Caco-2 (cell line): Measurements from ENCODE around the gene AP1AR. TPM values are rescaled to one million over a fixed set of nuclear protein-coding genes. Genes with fewer than 3 reads are reported as not detected.
A peak's percentile ranks its signal among the peaks of the same experiment; 100 is the strongest.

Experiments used
- BruUV-seq: library from RNA; stranded (reverse); fragments of 400-500 nt; replicated peaks from 2 replicates; lab custom pipeline; 2021; lab: Mats Ljungman, UMichigan
- CTCF ChIA-PET: fragments of 300-600 bp; sonication (Branson Sonifier 250); formaldehyde crosslinking; loops from one replicate; lab custom pipeline; 2022; ENCODE audit warnings: antibody characterized with exemption; lab: Charles Lee
- POLR2A ChIA-PET: fragments of 300-600 bp; sonication (Branson Sonifier 250); formaldehyde crosslinking; loops from one replicate; lab custom pipeline; 2022; ENCODE audit warnings: antibody characterized with exemption; lab: Charles Lee
- DNase-seq, 2 experiments: peaks; one replicate each; pipeline versions ENCODE4 v3.0.0 to v3.0.0-alpha.2; 2020 to 2022
- H3K27me3 ChIP-seq: replicated peaks from 2 replicates; pipeline ENCODE4 v1.6.0; 2011; ENCODE audit warnings: low read length; ENCODE audit not compliant: control insufficient read depth, insufficient read depth
- H3K36me3 ChIP-seq: 2 replicates; pipeline ENCODE4 v1.5.1; 2011; ENCODE audit warnings: low read length; ENCODE audit not compliant: control insufficient read depth, insufficient read depth
- H3K4me1 ChIP-seq: fragments of 250-450 bp; sonication (Bioruptor Pico); 2 replicates; pipeline ENCODE4 v1.5.1; 2020; ENCODE audit warnings: mild to moderate bottlenecking
- H3K4me3 ChIP-seq: 2 replicates; pipeline ENCODE4 v1.5.1; 2011; ENCODE audit warnings: low read depth, mild to moderate bottlenecking, control low read depth, low read length
- H3K9me3 ChIP-seq: fragments of 250-450 bp; sonication (Bioruptor Pico); 2 replicates; pipeline ENCODE4 v1.5.1; 2020; ENCODE audit warnings: mild to moderate bottlenecking, moderate library complexity
- H3K27ac Mint-ChIP-seq: one replicate; pipeline ENCODE4 v1.8.0; 2022; ENCODE audit warnings: mixed read lengths; ENCODE audit not compliant: unreplicated experiment
- H3K27me3 Mint-ChIP-seq: one replicate; pipeline ENCODE4 v1.8.0; 2022; ENCODE audit warnings: mixed read lengths; ENCODE audit not compliant: insufficient read depth, unreplicated experiment
- H3K36me3 Mint-ChIP-seq: one replicate; pipeline ENCODE4 v1.8.0; 2022; ENCODE audit warnings: mild to moderate bottlenecking, mixed read lengths; ENCODE audit not compliant: insufficient read depth, unreplicated experiment
- H3K4me1 Mint-ChIP-seq: one replicate; pipeline ENCODE4 v1.8.0; 2022; ENCODE audit warnings: low read depth, mixed read lengths; ENCODE audit not compliant: unreplicated experiment
- H3K4me3 Mint-ChIP-seq: one replicate; pipeline ENCODE4 v1.8.0; 2022; ENCODE audit warnings: mild to moderate bottlenecking, moderate library complexity, mixed read lengths; ENCODE audit not compliant: unreplicated experiment
- H3K9me3 Mint-ChIP-seq: one replicate; pipeline ENCODE4 v1.8.0; 2022; ENCODE audit warnings: mixed read lengths; ENCODE audit not compliant: unreplicated experiment
- intact Hi-C: fragments of 100-400 bp; cut with micrococcal nuclease; formaldehyde crosslinking; loops from one replicate; pipeline ENCODE4 v1.10.0; 2022; ENCODE audit not compliant: unreplicated experiment
- total RNA-seq: library from RNA; stranded (reverse); gene quantifications from 2 replicates; pipeline ENCODE4 v1.2.3, GENCODE V29; 2022
- TF ChIP-seq, protein P1 (sequence below), 2 experiments: fragments of 200-600 bp in 1 of 2; IDR thresholded peaks; 1 replicate in 1 of 2; 2 replicates in 1 of 2; pipeline versions ENCODE4 v1.5.1 to v1.8.0; 2011 to 2022; ENCODE audit warnings: antibody characterized with exemption in 1 of 2, control low read depth in 1 of 2, inconsistent platforms in 1 of 2, low read depth in 1 of 2, low read length in 1 of 2, mild to moderate bottlenecking in 1 of 2, moderate library complexity in 1 of 2; ENCODE audit not compliant: insufficient read depth in 1 of 2, severe bottlenecking in 1 of 2, unreplicated experiment in 1 of 2

The AP1AR gene
- total RNA-seq, 1 experiment from 2014 or later: 24.0 TPM

DNA sequence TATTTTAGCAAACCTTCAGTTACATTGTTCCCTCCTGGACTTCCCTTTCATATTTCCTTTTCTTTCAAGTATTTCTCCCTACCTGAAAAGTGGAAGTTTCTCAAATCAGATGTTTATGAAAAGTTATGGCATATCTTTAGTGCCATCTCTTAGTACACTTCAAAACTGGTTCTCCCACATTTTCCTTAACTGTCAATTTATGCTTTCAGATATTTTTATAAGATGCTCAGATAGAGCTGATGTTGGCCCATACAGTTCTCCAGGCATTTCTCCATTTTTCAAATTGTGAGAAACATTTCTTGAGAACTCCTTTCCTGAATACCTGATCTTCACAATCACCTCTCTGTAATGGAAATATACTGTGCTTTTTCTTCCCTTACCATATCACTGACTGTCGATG lies 32.5 kb upstream of the AP1AR start:
- Histone ChIP-seq H3K9me3 (no peaks in the 10 kb centered on the region), H3K27me3 (no peaks in the 10 kb centered on the region), H3K36me3 (no peaks in the 10 kb centered on the region), H3K4me1 (no peaks in the 10 kb centered on the region), H3K4me3 (no peak overlapping the region)
- no peaks in the 10 kb centered on the region for H3K36me3 Mint-ChIP-seq
- no peak overlapping the region for H3K27ac Mint-ChIP-seq
- peaks cover 6% of the 10 kb centered on the region for H3K4me1 Mint-ChIP-seq
- peaks cover 2% of the 10 kb centered on the region for H3K27me3 Mint-ChIP-seq
- TF ChIP-seq, protein P1, sequence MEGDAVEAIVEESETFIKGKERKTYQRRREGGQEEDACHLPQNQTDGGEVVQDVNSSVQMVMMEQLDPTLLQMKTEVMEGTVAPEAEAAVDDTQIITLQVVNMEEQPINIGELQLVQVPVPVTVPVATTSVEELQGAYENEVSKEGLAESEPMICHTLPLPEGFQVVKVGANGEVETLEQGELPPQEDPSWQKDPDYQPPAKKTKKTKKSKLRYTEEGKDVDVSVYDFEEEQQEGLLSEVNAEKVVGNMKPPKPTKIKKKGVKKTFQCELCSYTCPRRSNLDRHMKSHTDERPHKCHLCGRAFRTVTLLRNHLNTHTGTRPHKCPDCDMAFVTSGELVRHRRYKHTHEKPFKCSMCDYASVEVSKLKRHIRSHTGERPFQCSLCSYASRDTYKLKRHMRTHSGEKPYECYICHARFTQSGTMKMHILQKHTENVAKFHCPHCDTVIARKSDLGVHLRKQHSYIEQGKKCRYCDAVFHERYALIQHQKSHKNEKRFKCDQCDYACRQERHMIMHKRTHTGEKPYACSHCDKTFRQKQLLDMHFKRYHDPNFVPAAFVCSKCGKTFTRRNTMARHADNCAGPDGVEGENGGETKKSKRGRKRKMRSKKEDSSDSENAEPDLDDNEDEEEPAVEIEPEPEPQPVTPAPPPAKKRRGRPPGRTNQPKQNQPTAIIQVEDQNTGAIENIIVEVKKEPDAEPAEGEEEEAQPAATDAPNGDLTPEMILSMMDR (IDR thresholded peaks at IDR 0.05; ENCODE audit: insufficient read depth in 1 of 2, low read depth in 1 of 2, low read length in 1 of 2, severe bottlenecking in 1 of 2, unreplicated experiment in 1 of 2): no peak
- no peak overlapping the region for H3K4me3 Mint-ChIP-seq
- no peak for DNase-seq
- no TSS peak for BruUV-seq
- POLR2A ChIA-PET: no interaction called here
- CTCF ChIA-PET: no interaction called here
- no peaks in the 10 kb centered on the region for H3K9me3 Mint-ChIP-seq
- intact Hi-C loops: no loop called here

DNA sequence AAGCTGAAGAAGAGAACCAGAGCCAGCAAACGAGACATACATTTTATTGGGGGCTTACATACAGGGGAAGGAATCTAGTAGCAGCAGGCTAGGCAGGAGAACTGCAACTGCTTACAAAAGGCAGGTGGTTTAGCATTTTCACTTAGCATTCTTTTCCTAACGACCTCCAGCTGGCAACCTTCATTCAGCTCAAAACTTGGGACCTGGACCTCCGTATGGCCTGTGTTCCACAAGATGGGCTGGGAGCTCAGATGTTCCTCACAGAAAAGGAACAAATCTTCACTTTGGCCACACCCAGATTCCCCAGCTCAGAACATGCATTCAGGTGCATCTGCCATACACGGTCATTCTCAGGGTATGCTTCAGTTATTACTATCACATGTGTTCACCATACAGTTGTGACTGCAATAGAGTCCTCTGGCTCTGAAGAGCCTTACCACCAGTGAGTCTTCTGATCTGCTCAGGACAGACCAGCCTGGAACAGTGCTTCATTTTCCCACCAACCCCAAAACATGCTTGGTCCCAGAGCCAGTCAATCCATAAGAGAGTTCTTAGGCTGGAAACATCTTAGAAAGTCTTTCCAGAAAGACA lies 29.6 kb upstream of the AP1AR start:
- H3K4me1 ChIP-seq: no peaks in the 10 kb centered on the region
- BruUV-seq: no TSS peak
- intact Hi-C loops: no loop called here
- no peaks in the 10 kb centered on the region for H3K9me3 ChIP-seq
- TF ChIP-seq, protein P1 (IDR thresholded peaks at IDR 0.05; ENCODE audit: insufficient read depth in 1 of 2, low read depth in 1 of 2, low read length in 1 of 2, severe bottlenecking in 1 of 2, unreplicated experiment in 1 of 2): no peak
- H3K36me3 ChIP-seq: no peaks in the 10 kb centered on the region
- DNase-seq: no peak
- peaks cover 2% of the 10 kb centered on the region for H3K27me3 Mint-ChIP-seq
- H3K4me3 Mint-ChIP-seq: no peak overlapping the region
- H3K4me3 ChIP-seq: no peak overlapping the region
- no peaks in the 10 kb centered on the region for H3K36me3 Mint-ChIP-seq
- H3K27ac Mint-ChIP-seq: no peak overlapping the region
- POLR2A ChIA-PET: no interaction called here
- H3K9me3 Mint-ChIP-seq: no peaks in the 10 kb centered on the region
- peaks cover 6% of the 10 kb centered on the region for H3K4me1 Mint-ChIP-seq
- no peaks in the 10 kb centered on the region for H3K27me3 ChIP-seq
- CTCF ChIA-PET: no interaction called here

DNA sequence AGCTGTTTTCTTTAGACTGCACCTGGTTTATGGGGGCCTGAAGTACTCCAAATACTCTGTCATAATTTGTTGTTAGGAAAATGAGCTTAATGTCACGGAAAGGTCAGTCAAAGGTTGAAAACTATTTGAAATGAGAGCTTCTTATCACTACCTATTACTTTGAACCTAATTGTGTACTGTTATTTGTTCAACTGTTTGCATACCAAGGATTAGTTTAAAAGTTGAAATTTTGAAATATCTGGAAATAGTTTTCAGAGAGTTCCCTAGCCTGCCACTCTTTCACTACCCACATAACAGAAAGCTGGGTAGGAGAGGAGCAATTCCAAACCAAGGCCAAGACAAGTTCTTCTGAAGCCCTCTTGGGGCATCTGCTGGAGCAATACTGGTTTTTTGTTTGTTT lies 28.0 kb upstream of the AP1AR start:
- BruUV-seq: no TSS peak

More for the DNA sequence above, 28.0 kb upstream of the AP1AR start:
- Mint-ChIP-seq H3K36me3 (no peaks in the 10 kb centered on the region), H3K27ac (no peak overlapping the region), H3K27me3 (peaks cover 2% of the 10 kb centered on the region), H3K4me3 (no peak overlapping the region), H3K9me3 (no peaks in the 10 kb centered on the region), H3K4me1 (peaks cover 6% of the 10 kb centered on the region)
- CTCF ChIA-PET: interaction anchor here (0.6 kb wide), 1 partner anchor 80 kb away, joined by 3 read pairs; no protein-coding TSS in a partner anchor
- peak in 1 of 2 experiments; percentile 14 for DNase-seq
- TF ChIP-seq, protein P1 (IDR thresholded peaks at IDR 0.05; ENCODE audit: insufficient read depth in 1 of 2, low read depth in 1 of 2, low read length in 1 of 2, severe bottlenecking in 1 of 2, unreplicated experiment in 1 of 2): no peak
- H3K4me3 ChIP-seq: no peak overlapping the region
- H3K9me3 ChIP-seq: no peaks in the 10 kb centered on the region
- H3K4me1 ChIP-seq: no peaks in the 10 kb centered on the region
- H3K27me3 ChIP-seq: no peaks in the 10 kb centered on the region
- POLR2A ChIA-PET: interaction anchor here (0.8 kb wide), 1 partner anchor 29 kb away, joined by 3 read pairs; no protein-coding TSS in a partner anchor
- no peaks in the 10 kb centered on the region for H3K36me3 ChIP-seq
- intact Hi-C loops: no loop called here
